Heart left ventricle (tissue), 16 donors: ENCODE data around the gene HK2. TPM values are rescaled to one million over a fixed set of nuclear protein-coding genes. Genes with fewer than 3 reads are reported as not detected.

Experiments used
- ATAC-seq, 4 donors: fragments of 200-7000 bp; cut with Tn5 transposase; one replicate each; pipeline ENCODE4 v1.9.1; 2020 to 2022; ENCODE audit warnings: moderate library complexity in 4 of 4, mild to moderate bottlenecking in 3 of 4, moderate number of reproducible peaks in 1 of 4
- DNase-seq, 5 donors: peaks; one replicate each; pipeline ENCODE4 v3.0.0-alpha.2; 2020
- H3K27ac ChIP-seq, 12 donors: fragments of 200-600 bp; sonication (generic) in 4 of 12; one replicate each; pipeline versions ENCODE4 v1.5.0 to v1.8.0; 2016 to 2022; ENCODE audit warnings: mild to moderate bottlenecking in 2 of 12
- H3K27me3 ChIP-seq, 9 donors: fragments of 200-600 bp; sonication (generic) in 2 of 9; one replicate each; pipeline versions ENCODE4 v1.5.1 to v1.8.0; 2016 to 2022; ENCODE audit warnings: mild to moderate bottlenecking in 3 of 9
- H3K36me3 ChIP-seq, 9 donors: fragments of 200-600 bp; sonication (generic) in 2 of 9; one replicate each; pipeline versions ENCODE4 v1.5.0 to v1.8.0; 2018 to 2022; ENCODE audit warnings: mild to moderate bottlenecking in 2 of 9
- H3K4me1 ChIP-seq, 12 donors: fragments of 200-600 bp; sonication (generic) in 4 of 12; one replicate each; pipeline versions ENCODE4 v1.5.0 to v1.8.0; 2016 to 2022; ENCODE audit warnings: mild to moderate bottlenecking in 3 of 12
- H3K4me3 ChIP-seq, 12 donors: fragments of 200-600 bp; sonication (generic) in 4 of 12; one replicate each; pipeline versions ENCODE4 v1.5.0 to v1.8.0; 2017 to 2022; ENCODE audit warnings: mild to moderate bottlenecking in 9 of 12, moderate library complexity in 4 of 12
- H3K9me3 ChIP-seq, 12 donors: fragments of 200-600 bp; sonication (generic) in 4 of 12; one replicate each; pipeline versions ENCODE4 v1.5.0 to v1.8.0; 2016 to 2022; ENCODE audit warnings: mild to moderate bottlenecking in 1 of 12
- POLR2A ChIP-seq, 2 donors: fragments of 450-650 bp; IDR thresholded peaks; one replicate each; pipeline ENCODE4 v1.6.1; 2017; ENCODE audit warnings: antibody characterized with exemption in 2 of 2, mild to moderate bottlenecking in 2 of 2, moderate library complexity in 2 of 2
- WGBS, 4 donors: extraction: QIAGEN DNeasy Blood & Tissue Kit in 2 of 4; methylation state at CpG; one replicate each; pipeline versions ENCODE4 v1.1.5 to v1.1.7; 2013 to 2018; 5-methylcytosine and 5-hydroxymethylcytosine counted together
- intact Hi-C, 10 donors: fragments of 100-400 bp; cut with DNase I; formaldehyde crosslinking; loops; one replicate each; pipeline versions ENCODE4 v1.11.1 to v1.14.2; 2022
- polyA plus RNA-seq, 2 donors: library from polyadenylated mRNA; stranded (reverse); fragments of 200-250 nt; gene quantifications; one replicate each; pipeline ENCODE4 v1.2.3, GENCODE V29; 2013
- total RNA-seq, 9 donors: library from RNA; depleted of rRNA in 2 of 9; stranded (reverse); fragments of >200 nt in 2 of 9; fragmentation: NEBNext Ultra II Directional in 3 of 9; extraction: Animal tissue kit (Norgen Biotek cat#: 25700) in 3 of 9; gene quantifications; one replicate each; pipeline versions ENCODE4 v1.1.0 to v1.2.4, GENCODE V29; 2016 to 2023
- TF ChIP-seq, protein P1 (sequence below), 12 donors: fragments of 200-600 bp; sonication (generic) in 4 of 12; IDR thresholded peaks; one replicate each; pipeline versions ENCODE4 v1.5.0 to v1.8.0; 2018 to 2022; ENCODE audit warnings: antibody characterized with exemption in 12 of 12, mild to moderate bottlenecking in 5 of 12
- donor health status: ischemic (EF 13 %, LVEDD 7.1; RV severe dilation, severe dysfunction).
- donor health status: healthy with polysubstance abuse.
- donor health status: DM: no; HTN: yes; CAD: no.
- donor health status: DM: no; HTN: no; CAD: no.
- donor health status: ischemic (EF 25% LVEDD 6.9; RV normal size, moderate dysfunction).
- donor health status: ischemic (EF 25% LVEDD 5.7; RV mildly dilated, moderate dysfunction).
- donor health status: healthy.
- donor health status: DM: yes; HTN: yes; CAD: no.
- donor health status: ischemic (EF 35%, LVEDD 5.7; RV mildly dilated, moderate dysfunction).
- donor health status: nonischemic (EF 11% LVEDD 7.7; RV severe dilation, severe dysfunction).
- donor health status: DM: yes; HTN: yes; CAD: no.
- donor health status: PGD.
- donor health status: ischemic (EF 29% LVEDD 5.4; RV normal size, mild dysfunction).
- donor health status: nonischemic (EF 23%, LVEDD 6.1; RV moderate dilation, normal function).

The HK2 gene
- total and polyA plus RNA-seq, 11 donors: 1.9 to 31.5 (median 16.3) TPM

DNA sequence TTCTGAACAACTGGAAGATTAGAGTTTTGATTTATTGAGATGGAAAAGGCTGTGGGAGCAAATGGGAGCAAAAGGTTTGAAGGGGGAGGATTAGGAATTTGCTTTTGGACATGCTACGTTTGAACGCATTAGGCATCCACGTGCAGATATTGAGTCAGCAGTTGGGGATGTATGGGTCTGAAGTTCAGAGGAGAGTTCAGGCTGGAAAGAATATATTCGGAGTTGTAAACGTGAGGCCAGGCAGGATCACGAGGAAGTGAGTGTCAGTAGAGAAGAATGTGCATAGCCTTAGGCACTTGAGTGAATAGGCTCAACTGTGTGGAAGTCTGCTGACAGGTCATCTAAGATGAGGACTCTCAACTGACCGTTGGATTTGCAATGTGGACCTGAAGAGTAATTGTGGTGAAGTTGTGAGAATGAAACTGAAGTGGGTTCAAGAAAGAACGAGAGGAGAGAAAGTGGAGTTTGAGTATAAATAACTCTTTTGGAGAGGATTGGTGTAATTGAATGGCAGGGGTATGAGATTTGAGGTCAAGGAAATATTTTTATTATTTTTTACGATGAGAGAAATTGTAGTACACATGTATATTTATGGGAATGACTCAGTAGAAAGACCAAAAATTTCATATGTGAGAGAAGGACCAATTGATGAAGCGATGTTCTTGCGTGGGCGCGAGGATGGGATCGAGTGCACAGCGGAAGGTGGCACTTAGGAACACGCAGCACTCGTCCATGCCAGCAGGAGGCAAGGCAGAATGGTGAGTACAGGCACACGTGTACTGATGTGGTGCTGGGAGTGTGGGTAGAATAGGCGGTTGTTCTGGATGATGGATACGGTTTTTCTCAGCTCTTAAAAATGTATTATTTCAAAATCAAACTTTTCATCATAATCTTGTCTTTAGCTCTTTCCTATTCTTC is 84.0 kb downstream of the HK2 start:
- Histone ChIP-seq H3K4me3 (no peak overlapping the region), H3K4me1 (peaks cover 0 to 12% (median 1%) of the 10 kb centered on the region in 12 donors), H3K27ac (no peak overlapping the region), H3K9me3 (no peaks in the 10 kb centered on the region), H3K27me3 (peaks cover 0 to 32% (median 0%) of the 10 kb centered on the region in 9 donors), H3K36me3 (no peaks in the 10 kb centered on the region)
- intact Hi-C loops: loop anchor here in 9 of 10 donors (2.0 to 10.0 kb wide), 8 partner anchors 151 to 707 kb away; no protein-coding TSS in a partner anchor
- WGBS, 4 donors: 75 to 80% (median 79%) methylated on average over 20 of the region's 20 CpGs
- TF ChIP-seq, protein P1, sequence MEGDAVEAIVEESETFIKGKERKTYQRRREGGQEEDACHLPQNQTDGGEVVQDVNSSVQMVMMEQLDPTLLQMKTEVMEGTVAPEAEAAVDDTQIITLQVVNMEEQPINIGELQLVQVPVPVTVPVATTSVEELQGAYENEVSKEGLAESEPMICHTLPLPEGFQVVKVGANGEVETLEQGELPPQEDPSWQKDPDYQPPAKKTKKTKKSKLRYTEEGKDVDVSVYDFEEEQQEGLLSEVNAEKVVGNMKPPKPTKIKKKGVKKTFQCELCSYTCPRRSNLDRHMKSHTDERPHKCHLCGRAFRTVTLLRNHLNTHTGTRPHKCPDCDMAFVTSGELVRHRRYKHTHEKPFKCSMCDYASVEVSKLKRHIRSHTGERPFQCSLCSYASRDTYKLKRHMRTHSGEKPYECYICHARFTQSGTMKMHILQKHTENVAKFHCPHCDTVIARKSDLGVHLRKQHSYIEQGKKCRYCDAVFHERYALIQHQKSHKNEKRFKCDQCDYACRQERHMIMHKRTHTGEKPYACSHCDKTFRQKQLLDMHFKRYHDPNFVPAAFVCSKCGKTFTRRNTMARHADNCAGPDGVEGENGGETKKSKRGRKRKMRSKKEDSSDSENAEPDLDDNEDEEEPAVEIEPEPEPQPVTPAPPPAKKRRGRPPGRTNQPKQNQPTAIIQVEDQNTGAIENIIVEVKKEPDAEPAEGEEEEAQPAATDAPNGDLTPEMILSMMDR (IDR thresholded peaks at IDR 0.05): no peak
- TF ChIP-seq POLR2A (IDR thresholded peaks at IDR 0.05): no peak
- ATAC-seq: no peak
- DNase-seq: no peak

GRCh38 chr2:74919827-74920226 is 85.9 kb downstream of the HK2 start:
- DNase-seq (peak; percentile 49 to 81 (median 61)), ATAC-seq (peak in 3 of 4 donors; percentile 42 to 67 (median 63))
- H3K27ac ChIP-seq: no peak overlapping the region
- 4 to 11% (median 5%) methylated on average over 9 to 34 of the region's 34 CpGs for WGBS, 4 donors
- no peaks in the 10 kb centered on the region for H3K36me3 ChIP-seq
- TF ChIP-seq, protein P1 (IDR thresholded peaks at IDR 0.05): peak; percentile 78 to 94 (median 86)
- TF ChIP-seq POLR2A (IDR thresholded peaks at IDR 0.05): no peak
- H3K4me3 ChIP-seq: peak overlapping the region in 7 of 12 donors; percentile 5 to 36 (median 29)
- peaks cover 0 to 24% (median 0%) of the 10 kb centered on the region in 9 donors for H3K27me3 ChIP-seq
- H3K4me1 ChIP-seq: peaks cover 0 to 21% (median 1%) of the 10 kb centered on the region in 12 donors
- H3K9me3 ChIP-seq: no peaks in the 10 kb centered on the region
- intact Hi-C loops: loop anchor here (1.0 to 10.0 kb wide), 15 partner anchors 125 to 705 kb away; no protein-coding TSS in a partner anchor

DNA sequence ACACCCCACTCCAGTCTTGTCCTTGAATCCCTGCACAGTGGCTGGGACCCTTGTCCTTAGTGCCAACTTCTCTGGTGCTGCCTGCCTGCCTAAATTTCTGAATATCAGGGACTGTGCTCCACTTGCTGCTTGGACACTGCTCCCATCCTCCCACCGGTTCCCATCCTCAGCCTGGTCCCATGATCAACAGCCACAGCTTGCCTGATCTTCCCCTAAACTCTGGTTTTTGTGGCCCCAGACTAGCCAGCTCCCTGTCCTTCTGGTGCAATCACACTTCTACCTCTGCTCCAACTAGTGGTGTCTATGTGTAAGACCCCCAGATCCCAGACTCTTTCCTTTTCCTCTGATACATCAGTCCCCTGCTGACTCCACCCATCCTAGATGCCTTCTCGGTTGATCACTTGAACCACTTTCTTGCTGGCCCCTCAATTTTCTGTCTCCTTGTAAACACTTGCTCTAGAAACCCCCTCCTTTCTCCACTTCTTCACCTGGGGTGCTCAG is 87.4 kb downstream of the HK2 start:
- intact Hi-C loops: loop anchor here in 6 of 10 donors (5.0 to 10.0 kb wide), 6 partner anchors 124 to 694 kb away; no protein-coding TSS in a partner anchor
- no peak for DNase-seq
- H3K36me3 ChIP-seq: no peaks in the 10 kb centered on the region
- 88 to 99% (median 97%) methylated on average over 2 of the region's 2 CpGs for WGBS, 4 donors
- peaks cover 0 to 21% (median 1%) of the 10 kb centered on the region in 12 donors for H3K4me1 ChIP-seq
- H3K9me3 ChIP-seq: no peaks in the 10 kb centered on the region
- ATAC-seq: no peak
- H3K4me3 ChIP-seq: no peak overlapping the region
- no peak overlapping the region for H3K27ac ChIP-seq
- H3K27me3 ChIP-seq: peaks cover 0 to 20% (median 0%) of the 10 kb centered on the region in 9 donors
- TF ChIP-seq, protein P1 (IDR thresholded peaks at IDR 0.05): no peak
- no peak for TF ChIP-seq POLR2A (IDR thresholded peaks at IDR 0.05)
